HepG2 (cell line): Measurements from ENCODE around the gene ITGAV. TPM values are rescaled to one million over a fixed set of nuclear protein-coding genes. Genes with fewer than 3 reads are reported as not detected.

Experiments
- ADNP ChIP-seq: sonication (generic); formaldehyde crosslinking; IDR thresholded peaks from 2 replicates; pipeline ENCODE4 v1.4.0; 2020; ENCODE audit warnings: missing genetic modification reagents
- ATRX ChIP-seq: sonication (generic); formaldehyde crosslinking; IDR thresholded peaks from 2 replicates; pipeline ENCODE4 v1.4.0; 2020; ENCODE audit warnings: missing genetic modification reagents, borderline replicate concordance
- DDIT3 ChIP-seq: sonication (generic); formaldehyde crosslinking; IDR thresholded peaks from 2 replicates; pipeline ENCODE4 v1.4.0; 2020; ENCODE audit warnings: mild to moderate bottlenecking, missing genetic modification reagents
- FOSL2 ChIP-seq: sonication (generic); formaldehyde crosslinking; IDR thresholded peaks from 2 replicates; pipeline ENCODE4 v1.4.0; 2020; ENCODE audit warnings: missing genetic modification reagents
- FOXK2 ChIP-seq: fragments of 450-650 bp; IDR thresholded peaks from 2 replicates; pipeline ENCODE4 v1.6.1; 2016
- JUND ChIP-seq: sonication (generic); formaldehyde crosslinking; IDR thresholded peaks from 2 replicates; pipeline ENCODE4 v1.8.0; 2022; ENCODE audit warnings: mild to moderate bottlenecking, missing genetic modification reagents
- MIXL1 ChIP-seq: IDR thresholded peaks from 2 replicates; pipeline ENCODE4 v1.6.1; 2016
- PHF20 ChIP-seq: sonication (generic); formaldehyde crosslinking; IDR thresholded peaks from 2 replicates; pipeline ENCODE4 v1.5.0; 2020; ENCODE audit warnings: mild to moderate bottlenecking, missing genetic modification reagents
- REL ChIP-seq: sonication (generic); formaldehyde crosslinking; conservative IDR thresholded peaks from 2 replicates; pipeline ENCODE4 v1.8.0; 2022; ENCODE audit warnings: mild to moderate bottlenecking, missing genetic modification reagents, moderate library complexity
- REST ChIP-seq, 2 experiments: IDR thresholded peaks; 2 replicates each; pipeline ENCODE4 v1.6.1; 2011 to 2012; ENCODE audit warnings: low read length in 2 of 2, borderline replicate concordance in 1 of 2, low read depth in 1 of 2, mild to moderate bottlenecking in 1 of 2, moderate library complexity in 1 of 2
- SMARCE1 ChIP-seq: fragments of 450-650 bp; IDR thresholded peaks from 2 replicates; pipeline ENCODE4 v1.6.1; 2017; ENCODE audit warnings: borderline replicate concordance
- SRSF9 ChIP-seq: fragments of 200-400 bp; formaldehyde crosslinking; IDR thresholded peaks from 2 replicates; pipeline ENCODE4 v1.6.1; 2018; ENCODE audit warnings: borderline replicate concordance, mild to moderate bottlenecking, low read depth, low read length; ENCODE audit not compliant: insufficient read depth, poor library complexity, severe bottlenecking
- TCF7L2 ChIP-seq: IDR thresholded peaks from 2 replicates; pipeline ENCODE4 v1.6.1; 2011; ENCODE audit warnings: mild to moderate bottlenecking, low read depth, low read length, moderate library complexity
- TEAD3 ChIP-seq: optimal IDR thresholded peaks from 2 replicates; pipeline ENCODE3; 2016; ENCODE audit warnings: borderline replicate concordance
- THAP11 ChIP-seq: IDR thresholded peaks from 2 replicates; pipeline ENCODE4 v1.6.1; 2016; ENCODE audit warnings: missing biosample characterization, missing genetic modification reagents
- TIGD3 ChIP-seq: sonication (generic); formaldehyde crosslinking; IDR thresholded peaks from 2 replicates; pipeline ENCODE4 v1.5.1; 2020; ENCODE audit warnings: mild to moderate bottlenecking, missing genetic modification reagents, borderline replicate concordance
- ZFY ChIP-seq: sonication (generic); formaldehyde crosslinking; IDR thresholded peaks from 2 replicates; pipeline ENCODE4 v1.4.0; 2020; ENCODE audit warnings: missing genetic modification reagents
- ZNF616 ChIP-seq: sonication (generic); formaldehyde crosslinking; IDR thresholded peaks from 2 replicates; pipeline ENCODE4 v1.5.0; 2020; ENCODE audit warnings: low read depth, mild to moderate bottlenecking, missing genetic modification reagents
- ZNF619 ChIP-seq: sonication (generic); formaldehyde crosslinking; IDR thresholded peaks from 2 replicates; pipeline ENCODE4 v1.4.0; 2020; ENCODE audit warnings: mild to moderate bottlenecking, missing genetic modification reagents
- ZNF629 ChIP-seq: sonication (generic); formaldehyde crosslinking; conservative IDR thresholded peaks from 2 replicates; pipeline ENCODE4 v1.5.0; 2020; ENCODE audit warnings: missing genetic modification reagents
- ZNF670 ChIP-seq: sonication (generic); formaldehyde crosslinking; IDR thresholded peaks from 2 replicates; pipeline ENCODE4 v1.8.0; 2022; ENCODE audit warnings: mild to moderate bottlenecking, missing genetic modification reagents, borderline replicate concordance
- ZNF674 ChIP-seq: sonication (generic); formaldehyde crosslinking; IDR thresholded peaks from 2 replicates; pipeline ENCODE4 v1.5.0; 2020; ENCODE audit warnings: low read depth, mild to moderate bottlenecking, missing genetic modification reagents
- ZNF746 ChIP-seq: sonication (generic); formaldehyde crosslinking; IDR thresholded peaks from 2 replicates; pipeline ENCODE4 v1.8.0; 2022; ENCODE audit warnings: mild to moderate bottlenecking, missing genetic modification reagents
- ZSCAN12 ChIP-seq: sonication (generic); formaldehyde crosslinking; IDR thresholded peaks from 2 replicates; pipeline ENCODE4 v1.9.0; 2021; ENCODE audit warnings: mild to moderate bottlenecking, missing genetic modification reagents
- ZSCAN5A ChIP-seq: sonication (generic); formaldehyde crosslinking; IDR thresholded peaks from 2 replicates; pipeline ENCODE4 v1.8.0; 2022; ENCODE audit warnings: mild to moderate bottlenecking, missing genetic modification reagents, borderline replicate concordance
- polyA plus RNA-seq, 8 experiments: library from polyadenylated mRNA; depleted of rRNA in 3 of 8; stranded (reverse) in 7 of 8; unstranded in 1 of 8; fragments of >200 nt; fragmentation: Illumina TruSeq in 4 of 8; extraction: Trizol in 4 of 8; gene quantifications; 2 replicates each; pipeline versions ENCODE4 v1.2.1 to v1.2.3, GENCODE V29; 2011 to 2016; ENCODE audit warnings: low read depth in 4 of 8, missing spikeins in 1 of 8, mixed read lengths in 1 of 8; ENCODE audit not compliant: insufficient read depth in 1 of 8
- total RNA-seq, 5 experiments: library from RNA; depleted of rRNA; stranded (reverse); fragments of >200 nt; fragmentation: Illumina TruSeq; extraction: Trizol; gene quantifications; 2 replicates each; pipeline ENCODE4 v1.2.3, GENCODE V29; 2016; ENCODE audit warnings: low read depth in 1 of 5

ITGAV gene
- total and polyA plus RNA-seq, 2 of the 13 experiments (the other 11 are each of a cell fraction or from before 2014, with no cell fraction given) = 59.1 to 60.4 TPM

GRCh38 chr2:186589612-186590349 is at the start of gene ITGAV (continued):
- peak in 1 of 2 experiments; percentile 68; a peak in 1 of 4 replicates for TF ChIP-seq REST (IDR thresholded peaks at IDR 0.05; ENCODE audit: borderline replicate concordance in 1 of 2, low read depth in 1 of 2, low read length in 2 of 2)
- no peak for TF ChIP-seq SRSF9
- TF ChIP-seq TIGD3 (CRISPR knock-in tag) = peak; percentile 91; the same call in 1 of the 2 replicates
- peak; percentile 75 for TF ChIP-seq THAP11 (CRISPR knock-in tag)
- peak; percentile 70; the same call in 1 of the 2 replicates for TF ChIP-seq ZNF670
- no peak for TF ChIP-seq TCF7L2
- no peak for TF ChIP-seq FOXK2
- no peak for TF ChIP-seq ZNF674 (CRISPR knock-in tag)
- TF ChIP-seq ZNF616 = no peak
- TF ChIP-seq ZSCAN12 = no peak
- no peak for TF ChIP-seq DDIT3
- TF ChIP-seq ZNF629 (CRISPR knock-in tag) = 0 out of 2 replicates have a peak, but pooled peaks have one; percentile 28
- no peak; the same call in 1 of the 2 replicates for TF ChIP-seq JUND
- peak; percentile 87 for TF ChIP-seq REL
- TF ChIP-seq MIXL1 (CRISPR knock-in tag) = peak; percentile 12; the same call in 1 of the 2 replicates
- peak; percentile 57; the same call in 1 of the 2 replicates for TF ChIP-seq FOSL2
- peak; percentile 84; the same call in 1 of the 2 replicates for TF ChIP-seq ZSCAN5A
- TF ChIP-seq ZFY (CRISPR knock-in tag) = peak; percentile 93
- TF ChIP-seq PHF20 (CRISPR knock-in tag) = peak; percentile 79
- peak; percentile 21 for TF ChIP-seq TEAD3
- peak; percentile 89 for TF ChIP-seq ZNF619 (CRISPR knock-in tag)
- TF ChIP-seq ADNP = no peak
- TF ChIP-seq ATRX (CRISPR knock-in tag) = no peak
- TF ChIP-seq ZNF746 (CRISPR knock-in tag) = no peak; the same call in none of the 2 replicates
- no peak for TF ChIP-seq SMARCE1
